Lower leg skin (tissue), 3 donors: Measurements from ENCODE around the gene SSH2.

ENCODE experiments used
- POLR2A ChIP-seq, 2 donors: fragments of 450-650 bp; IDR thresholded peaks; one replicate each; pipeline ENCODE4 v1.6.1; 2016 to 2017; ENCODE audit warnings: antibody characterized with exemption in 2 of 2, mild to moderate bottlenecking in 1 of 2, moderate library complexity in 1 of 2
- TF ChIP-seq, protein P1 (sequence below), 3 donors: fragments of 450-650 bp; IDR thresholded peaks; one replicate each; pipeline ENCODE4 v1.5.1; 2016; ENCODE audit warnings: antibody characterized with exemption in 3 of 3, mild to moderate bottlenecking in 3 of 3, moderate library complexity in 2 of 3

GRCh38 chr17:29640413-29640812 lies 289.6 kb downstream of the SSH2 start:
- no peak for TF ChIP-seq POLR2A (IDR thresholded peaks at IDR 0.05)
- TF ChIP-seq, protein P1, sequence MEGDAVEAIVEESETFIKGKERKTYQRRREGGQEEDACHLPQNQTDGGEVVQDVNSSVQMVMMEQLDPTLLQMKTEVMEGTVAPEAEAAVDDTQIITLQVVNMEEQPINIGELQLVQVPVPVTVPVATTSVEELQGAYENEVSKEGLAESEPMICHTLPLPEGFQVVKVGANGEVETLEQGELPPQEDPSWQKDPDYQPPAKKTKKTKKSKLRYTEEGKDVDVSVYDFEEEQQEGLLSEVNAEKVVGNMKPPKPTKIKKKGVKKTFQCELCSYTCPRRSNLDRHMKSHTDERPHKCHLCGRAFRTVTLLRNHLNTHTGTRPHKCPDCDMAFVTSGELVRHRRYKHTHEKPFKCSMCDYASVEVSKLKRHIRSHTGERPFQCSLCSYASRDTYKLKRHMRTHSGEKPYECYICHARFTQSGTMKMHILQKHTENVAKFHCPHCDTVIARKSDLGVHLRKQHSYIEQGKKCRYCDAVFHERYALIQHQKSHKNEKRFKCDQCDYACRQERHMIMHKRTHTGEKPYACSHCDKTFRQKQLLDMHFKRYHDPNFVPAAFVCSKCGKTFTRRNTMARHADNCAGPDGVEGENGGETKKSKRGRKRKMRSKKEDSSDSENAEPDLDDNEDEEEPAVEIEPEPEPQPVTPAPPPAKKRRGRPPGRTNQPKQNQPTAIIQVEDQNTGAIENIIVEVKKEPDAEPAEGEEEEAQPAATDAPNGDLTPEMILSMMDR (IDR thresholded peaks at IDR 0.05), result no peak
